Left lung (tissue), 10 donors: Measurements from ENCODE around the gene TCERG1L. TPM values are rescaled to one million over a fixed set of nuclear protein-coding genes. Genes with fewer than 3 reads are reported as not detected.

Experiments used
- ATAC-seq: fragments of 200-7000 bp; cut with Tn5 transposase; one replicate; pipeline ENCODE4 v1.9.1; 2020; ENCODE audit warnings: moderate library complexity
- DNase-seq, 4 donors: peaks; one replicate each; pipeline ENCODE4 v3.0.0-alpha.2; 2013 to 2020
- H3K27ac ChIP-seq, 2 donors: fragments of 200-600 bp; sonication (generic) in 1 of 2; one replicate each; pipeline versions ENCODE4 v1.5.0 to v1.8.0; 2020 to 2021
- H3K27me3 ChIP-seq, 2 donors: fragments of 200-600 bp; sonication (generic) in 1 of 2; one replicate each; pipeline versions ENCODE4 v1.5.0 to v1.8.0; 2020 to 2021
- H3K36me3 ChIP-seq, 2 donors: fragments of 200-600 bp; sonication (generic) in 1 of 2; one replicate each; pipeline versions ENCODE4 v1.5.0 to v1.8.0; 2020 to 2021
- H3K4me1 ChIP-seq, 2 donors: fragments of 200-600 bp; one replicate each; pipeline ENCODE4 v1.8.0; 2021
- H3K4me3 ChIP-seq, 2 donors: fragments of 200-600 bp; sonication (generic) in 1 of 2; one replicate each; pipeline versions ENCODE4 v1.5.0 to v1.8.0; 2020 to 2021; ENCODE audit warnings: mild to moderate bottlenecking in 1 of 2
- H3K9me3 ChIP-seq, 2 donors: fragments of 200-600 bp; sonication (generic) in 1 of 2; one replicate each; pipeline versions ENCODE4 v1.5.0 to v1.8.0; 2020 to 2021
- CTCF ChIP-seq, 2 donors: fragments of 200-600 bp; sonication (generic) in 1 of 2; IDR thresholded peaks; one replicate each; pipeline versions ENCODE4 v1.5.0 to v1.8.0; 2021; ENCODE audit warnings: antibody characterized with exemption in 2 of 2
- intact Hi-C, 2 donors: fragments of 100-400 bp; cut with DNase I; formaldehyde crosslinking; loops; one replicate each; pipeline versions ENCODE4 v1.11.2 to v1.14.2; 2022
- polyA plus RNA-seq, 6 donors: library from polyadenylated mRNA; unstranded; fragments of 120-200 nt; gene quantifications; one replicate each; pipeline ENCODE4 v1.2.1, GENCODE V29; 2013; ENCODE audit not compliant: insufficient read length in 6 of 6
- total RNA-seq, 2 donors: library from RNA; stranded (reverse); fragmentation: NEBNext Ultra II Directional; extraction: Animal tissue kit (Norgen Biotek cat#: 25700); gene quantifications; one replicate each; pipeline ENCODE4 v1.2.1, GENCODE V29; 2021
- donor health status: DM: no; HTN: yes; CAD: no.
- donor health status: DM: no; HTN: no; CAD: no.

TCERG1L gene
- total and polyA plus RNA-seq, 8 donors = 0.35 to 0.72 (median 0.48) TPM; not detected in 2

- ATAC-seq (no peak), DNase-seq (no peak)
- intact Hi-C loops = no loop called here
These were observed 252.7 kb downstream of the TCERG1L start for GRCh38 chr10:131058799-131059198.

GRCh38 chr10:131056781-131057180 is 254.7 kb downstream of the TCERG1L start:
- peaks cover 0 to 12% of the 10 kb centered on the region in 2 donors for H3K9me3 ChIP-seq
- H3K4me1 ChIP-seq = no peaks in the 10 kb centered on the region
- intact Hi-C loops = no loop called here
- H3K27me3 ChIP-seq = peaks cover 0 to 13% of the 10 kb centered on the region in 2 donors
- no peaks in the 10 kb centered on the region for H3K36me3 ChIP-seq
- DNase-seq (no peak), ATAC-seq (no peak)
- no peak overlapping the region for H3K4me3 ChIP-seq
- TF ChIP-seq CTCF (IDR thresholded peaks at IDR 0.05) = no peak
- H3K27ac ChIP-seq = no peak overlapping the region

More at GRCh38 chr10:131058799-131059198, 252.7 kb downstream of the TCERG1L start:
- Histone ChIP-seq H3K27ac (no peak overlapping the region), H3K36me3 (no peaks in the 10 kb centered on the region), H3K4me3 (no peak overlapping the region), H3K27me3 (peaks cover 0 to 20% of the 10 kb centered on the region in 2 donors), H3K4me1 (no peaks in the 10 kb centered on the region), H3K9me3 (peaks cover 0 to 12% of the 10 kb centered on the region in 2 donors)
- TF ChIP-seq CTCF (IDR thresholded peaks at IDR 0.05) = no peak

GRCh38 chr10:131056091-131056579 is 255.4 kb downstream of the TCERG1L start:
- ATAC-seq (no peak), DNase-seq (no peak)
- H3K9me3 ChIP-seq = peaks cover 0 to 9% of the 10 kb centered on the region in 2 donors
- intact Hi-C loops = no loop called here
- H3K27me3 ChIP-seq = peaks cover 0 to 13% of the 10 kb centered on the region in 2 donors
- no peaks in the 10 kb centered on the region for H3K4me1 ChIP-seq
- no peaks in the 10 kb centered on the region for H3K36me3 ChIP-seq
- H3K4me3 ChIP-seq = no peak overlapping the region
- no peak overlapping the region for H3K27ac ChIP-seq
- TF ChIP-seq CTCF (IDR thresholded peaks at IDR 0.05) = no peak

GRCh38 chr10:131055437-131055836 is 256.1 kb downstream of the TCERG1L start:
- intact Hi-C loops = no loop called here
- no peak for DNase-seq
- Histone ChIP-seq H3K36me3 (no peaks in the 10 kb centered on the region), H3K9me3 (peaks cover 0 to 9% of the 10 kb centered on the region in 2 donors), H3K4me3 (no peak overlapping the region), H3K27me3 (peaks cover 0 to 13% of the 10 kb centered on the region in 2 donors), H3K27ac (no peak overlapping the region), H3K4me1 (no peaks in the 10 kb centered on the region)
- TF ChIP-seq CTCF (IDR thresholded peaks at IDR 0.05) = no peak
- ATAC-seq = no peak

GRCh38 chr10:131053192-131053591 is 258.3 kb downstream of the TCERG1L start:
- no peaks in the 10 kb centered on the region for H3K4me1 ChIP-seq
- H3K9me3 ChIP-seq = peaks cover 0 to 3% of the 10 kb centered on the region in 2 donors
- H3K27me3 ChIP-seq = peaks cover 0 to 21% of the 10 kb centered on the region in 2 donors
- H3K27ac ChIP-seq = no peak overlapping the region
- DNase-seq (no peak), ATAC-seq (no peak)
- no peaks in the 10 kb centered on the region for H3K36me3 ChIP-seq
- intact Hi-C loops = no loop called here
- TF ChIP-seq CTCF (IDR thresholded peaks at IDR 0.05) = no peak
- no peak overlapping the region for H3K4me3 ChIP-seq
